Medulla oblongata (tissue), 1 donor: ENCODE results near the gene TBC1D14.
A peak's percentile ranks its signal among the peaks of the same experiment; 100 is the strongest.
"Not testable (repeated sequence)": the region's sequence is repeated elsewhere in the genome, so short reads cannot be mapped to it uniquely, and the experiment has no call there.

ENCODE experiments used
- DNase-seq: peaks from one replicate; pipeline ENCODE4 v3.0.0-alpha.2; 2015; ENCODE audit errors: extremely low spot score

The TBC1D14 gene

DNA sequence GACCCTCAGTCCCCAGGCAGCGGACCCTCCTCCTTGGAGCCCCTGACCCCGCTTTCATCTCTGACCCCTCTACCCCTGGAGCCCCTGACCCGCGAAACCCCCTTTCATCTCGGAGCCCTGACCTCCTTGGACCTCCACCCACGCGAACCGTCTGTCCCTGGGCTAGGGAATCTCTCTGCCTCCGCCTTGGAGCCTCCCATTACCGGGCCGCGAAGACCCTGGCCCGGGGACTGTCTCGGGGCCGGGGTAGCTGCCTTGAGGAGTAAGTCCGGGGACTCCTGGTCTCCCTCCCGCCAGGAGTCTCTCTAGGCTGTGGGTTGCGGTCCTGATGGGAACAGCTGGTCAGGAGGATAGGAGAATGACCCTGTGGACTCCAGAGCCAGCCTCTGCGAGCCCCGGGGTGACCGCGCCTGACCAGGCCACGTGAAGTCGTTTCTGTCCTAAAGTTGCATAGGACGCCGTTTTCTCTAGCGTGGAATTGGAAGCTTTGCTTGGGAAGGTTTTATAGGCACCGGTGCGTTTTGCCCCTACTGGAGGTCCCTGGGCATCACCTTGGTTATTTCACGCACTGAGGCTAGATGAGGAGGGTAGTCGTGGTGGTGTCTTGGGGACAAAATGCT lies 824 bp downstream of the TBC1D14 start:
- DNase-seq: no peak

DNA sequence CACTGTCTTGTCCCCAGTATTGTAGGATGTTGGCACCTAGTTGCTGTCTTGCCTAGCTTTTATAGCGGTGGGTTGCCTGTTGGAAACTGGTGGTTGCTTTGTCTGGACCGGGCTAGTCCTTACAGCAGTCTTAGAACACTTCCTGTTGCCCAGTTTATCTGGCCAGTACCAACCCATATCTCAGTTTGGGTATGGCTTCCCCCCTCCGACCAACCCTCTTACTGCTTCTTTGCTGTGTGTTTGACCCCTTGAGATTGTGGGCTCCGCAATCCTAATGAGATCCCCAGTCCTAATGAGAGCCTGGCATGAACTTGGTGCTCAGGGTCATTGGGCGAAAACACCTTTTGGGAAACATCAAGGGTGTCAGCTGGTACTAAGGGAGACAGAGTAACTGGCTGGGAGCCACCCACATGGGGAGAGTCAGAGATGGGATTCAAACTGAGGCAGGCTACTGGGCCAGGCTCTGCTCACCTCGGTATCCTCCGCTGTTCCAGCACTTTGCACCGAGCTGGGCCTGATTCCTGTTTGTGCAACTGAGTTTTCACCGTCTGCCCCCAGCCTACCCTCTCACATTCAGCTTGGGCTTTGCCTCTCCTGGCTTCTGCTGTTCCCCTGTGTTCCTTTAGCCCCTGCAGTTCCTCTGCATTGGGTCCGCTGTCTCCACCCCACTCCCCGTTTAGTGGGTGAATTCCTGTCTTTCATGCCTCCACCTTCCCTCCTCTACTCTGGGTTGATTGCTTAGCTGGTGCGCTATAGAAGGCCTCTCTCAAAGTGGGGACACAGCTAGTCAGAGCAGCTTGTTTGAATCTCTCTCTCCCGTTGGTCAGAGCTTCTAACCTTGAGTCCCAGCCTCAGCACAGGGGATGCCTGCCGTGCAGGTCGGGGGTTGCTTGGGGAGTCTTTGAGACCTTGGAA lies 1.6 kb downstream of the TBC1D14 start:
- DNase-seq: no peak

- DNase-seq: not testable (repeated sequence)
These were observed 2.3 kb downstream of the TBC1D14 start for GRCh38 chr4:6911917-6912316.

- peak; percentile 57 for DNase-seq
These were observed 2.8 kb downstream of the TBC1D14 start for GRCh38 chr4:6912441-6912840.

DNA sequence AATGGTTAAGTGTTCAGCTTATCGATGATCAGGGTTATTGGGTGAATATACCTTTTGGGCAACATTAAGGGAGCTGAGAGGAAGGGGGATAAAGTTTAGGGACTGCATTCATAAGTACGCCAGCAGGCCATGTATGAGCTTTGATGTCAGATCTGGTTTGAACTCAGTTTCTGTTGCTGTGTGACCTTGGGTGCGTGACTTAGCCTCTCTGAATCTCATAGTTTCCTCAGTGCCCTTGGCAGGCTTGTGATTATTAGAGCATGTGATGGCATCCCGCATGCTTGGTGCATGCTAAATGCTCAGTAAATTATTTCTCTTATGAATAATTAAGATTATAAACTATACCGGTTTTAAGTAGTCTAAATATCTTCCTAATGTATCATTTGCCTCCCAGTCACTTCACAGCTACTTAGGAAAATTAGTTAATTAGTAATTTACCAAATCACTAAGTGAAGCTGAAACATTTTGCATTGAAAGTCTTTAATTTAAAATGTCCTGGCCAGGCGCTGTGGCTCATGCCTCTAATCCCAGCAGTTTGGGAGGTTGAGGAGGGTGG lies 3.8 kb downstream of the TBC1D14 start:
- no peak for DNase-seq

GRCh38 chr4:6914448-6914847 lies 4.8 kb downstream of the TBC1D14 start:
- no peak for DNase-seq

GRCh38 chr4:6915041-6916005 lies 5.7 kb downstream of the TBC1D14 start:
- DNase-seq: no peak

GRCh38 chr4:6916069-6916586 lies 6.5 kb downstream of the TBC1D14 start:
- no peak for DNase-seq

GRCh38 chr4:6916587-6917460 lies 7.2 kb downstream of the TBC1D14 start:
- DNase-seq: no peak

DNA sequence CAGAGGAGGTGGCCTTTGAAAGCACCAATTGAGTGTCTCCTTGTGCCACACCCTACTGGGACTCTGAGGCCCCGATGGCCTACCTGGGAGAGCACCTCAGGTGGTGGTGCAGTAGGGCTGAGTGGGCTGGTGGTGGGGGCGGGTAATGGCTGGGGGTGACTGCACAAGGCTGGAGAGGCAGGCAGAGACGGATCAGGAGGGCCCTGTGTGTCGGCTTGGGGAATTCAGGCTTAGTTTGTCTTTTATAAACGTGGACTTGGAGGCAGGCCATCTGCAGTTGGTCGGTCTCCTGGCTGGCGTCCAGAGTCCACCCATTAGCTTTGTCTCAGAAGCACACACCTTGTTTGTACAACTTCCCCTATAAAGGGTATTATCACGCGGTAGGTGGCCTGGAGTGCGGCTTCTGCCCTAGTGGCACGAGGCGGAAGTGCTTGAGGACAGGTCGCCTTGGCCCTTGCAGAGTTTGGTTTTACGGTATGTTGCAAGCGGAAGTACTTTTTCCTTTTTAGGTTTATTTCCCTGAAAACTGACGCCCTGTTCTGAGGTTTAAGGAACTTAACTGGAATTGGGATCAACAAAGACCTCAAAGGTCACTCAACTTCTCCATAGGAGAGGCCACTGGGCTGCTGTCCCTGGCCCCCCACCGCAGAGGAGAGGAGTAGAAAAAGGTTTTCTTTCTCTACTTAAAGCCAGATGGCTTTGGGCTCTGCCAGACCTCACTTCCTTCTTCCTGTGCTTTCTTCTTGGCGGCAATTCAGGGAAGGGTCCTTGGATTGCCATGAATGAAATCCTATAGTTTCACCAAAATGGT lies 8.0 kb downstream of the TBC1D14 start:
- DNase-seq: peak; percentile 56

GRCh38 chr4:6918338-6918737 lies 8.7 kb downstream of the TBC1D14 start:
- no peak for DNase-seq

DNA sequence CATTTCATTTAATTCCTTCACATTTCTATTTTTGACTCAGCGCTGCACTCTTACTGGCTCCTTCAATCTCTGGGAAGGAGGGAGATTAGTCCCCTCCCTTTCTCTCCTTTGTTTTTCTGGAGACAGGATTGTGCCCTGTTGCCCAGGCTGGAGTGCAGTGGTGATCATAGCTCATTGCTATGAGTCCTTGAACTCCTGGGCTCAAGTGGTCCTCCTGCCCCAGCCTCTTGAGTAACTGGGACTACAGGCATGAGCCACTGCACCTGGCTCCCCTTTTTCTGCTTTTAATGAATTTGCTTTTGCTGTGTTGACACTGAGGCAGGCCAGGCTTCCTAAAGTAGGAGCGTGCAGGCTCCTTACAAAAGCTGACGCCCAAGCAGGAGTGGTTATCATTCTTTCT lies 10.5 kb downstream of the TBC1D14 start:
- no peak for DNase-seq

DNA sequence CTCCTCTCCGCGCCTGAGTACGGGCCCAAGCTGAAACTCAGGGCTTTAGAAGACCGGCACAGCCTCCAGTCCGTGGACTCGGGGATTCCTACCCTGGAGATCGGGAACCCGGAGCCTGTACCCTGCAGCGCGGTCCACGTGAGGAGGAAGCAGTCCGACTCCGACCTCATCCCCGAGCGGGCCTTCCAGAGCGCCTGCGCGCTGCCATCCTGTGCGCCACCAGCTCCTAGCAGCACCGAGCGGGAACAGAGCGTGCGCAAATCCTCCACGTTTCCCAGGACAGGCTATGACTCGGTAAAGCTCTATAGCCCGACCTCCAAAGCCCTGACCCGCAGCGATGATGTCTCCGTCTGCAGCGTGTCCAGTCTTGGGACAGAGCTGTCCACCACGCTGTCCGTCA lies 13.9 kb downstream of the TBC1D14 start:
- no peak for DNase-seq

DNA sequence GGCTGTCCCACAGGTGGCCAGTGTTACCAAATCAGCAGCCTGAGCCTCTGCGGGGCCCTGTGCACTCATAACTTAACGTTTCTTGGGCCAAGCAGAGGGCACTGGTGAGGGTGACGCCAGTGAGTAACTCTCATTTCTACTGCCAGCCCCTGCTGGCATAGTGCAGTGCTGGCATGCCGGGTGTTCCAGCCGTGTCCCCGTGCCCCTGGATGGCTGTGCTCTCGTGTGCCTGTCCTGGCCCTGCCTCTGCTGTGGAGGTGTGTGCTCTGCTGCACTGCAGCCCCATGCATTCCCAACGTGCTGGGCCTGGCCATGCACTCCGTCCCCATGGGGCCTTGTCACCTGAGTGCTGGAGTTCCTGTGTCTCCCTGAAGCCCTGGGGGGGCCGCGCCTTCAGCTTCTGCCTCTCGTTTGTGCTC lies 14.7 kb downstream of the TBC1D14 start:
- no peak for DNase-seq

GRCh38 chr4:6925357-6925836 lies 15.8 kb downstream of the TBC1D14 start:
- DNase-seq: peak; percentile 51

GRCh38 chr4:6926081-6926480 lies 16.5 kb downstream of the TBC1D14 start:
- peak; percentile 60 for DNase-seq

GRCh38 chr4:6926681-6927478 lies 17.3 kb downstream of the TBC1D14 start:
- DNase-seq: no peak

GRCh38 chr4:6928081-6928480 lies 18.5 kb downstream of the TBC1D14 start:
- no peak for DNase-seq
